Spleen (tissue), 11 donors: ENCODE results near the gene CNNM1. TPM values are rescaled to one million over a fixed set of nuclear protein-coding genes. Genes with fewer than 3 reads are reported as not detected.

Experiments
- DNase-seq: peaks from one replicate; pipeline ENCODE4 v3.0.0-alpha.2; 2020
- H3K27ac ChIP-seq, 8 donors: fragments of 200-600 bp; sonication (generic) in 7 of 8; 1 replicate in 4 of 8; 2 replicates in 4 of 8; pipeline versions ENCODE4 v1.5.0 to v1.8.0; 2016 to 2021; ENCODE audit warnings: inconsistent platforms in 4 of 8, mild to moderate bottlenecking in 4 of 8, moderate library complexity in 1 of 8
- H3K27me3 ChIP-seq, 7 donors: fragments of 200-600 bp; sonication (generic) in 6 of 7; replicated peaks in 1 of 7; 1 replicate in 4 of 7; 2 replicates in 3 of 7; pipeline versions ENCODE4 v1.5.0 to v1.8.0; 2016 to 2021; ENCODE audit warnings: inconsistent platforms in 3 of 7, mild to moderate bottlenecking in 1 of 7
- H3K36me3 ChIP-seq, 6 donors: fragments of 200-600 bp; sonication (generic) in 5 of 6; 1 replicate in 4 of 6; 2 replicates in 2 of 6; pipeline versions ENCODE4 v1.5.0 to v1.8.0; 2016 to 2021; ENCODE audit warnings: inconsistent platforms in 2 of 6
- H3K4me1 ChIP-seq, 6 donors: fragments of 200-600 bp; sonication (generic) in 5 of 6; 1 replicate in 3 of 6; 2 replicates in 3 of 6; pipeline versions ENCODE4 v1.5.0 to v1.8.0; 2016 to 2021; ENCODE audit warnings: inconsistent platforms in 3 of 6
- H3K4me3 ChIP-seq, 8 donors: fragments of 200-600 bp; sonication (generic) in 7 of 8; 1 replicate in 4 of 8; 2 replicates in 4 of 8; pipeline versions ENCODE4 v1.5.0 to v1.8.0; 2016 to 2021; ENCODE audit warnings: inconsistent platforms in 4 of 8, mild to moderate bottlenecking in 4 of 8, moderate library complexity in 2 of 8
- H3K9me3 ChIP-seq, 8 donors: fragments of 200-600 bp; sonication (generic) in 7 of 8; 1 replicate in 4 of 8; 2 replicates in 4 of 8; pipeline versions ENCODE4 v1.5.0 to v1.8.0; 2016 to 2021; ENCODE audit warnings: inconsistent platforms in 4 of 8
- POLR2A ChIP-seq, 3 donors: fragments of 450-650 bp; IDR thresholded peaks; one replicate each; pipeline ENCODE4 v1.5.1; 2017; ENCODE audit warnings: antibody characterized with exemption in 3 of 3, mild to moderate bottlenecking in 1 of 3
- POLR2AphosphoS5 ChIP-seq, 3 donors: sonication (generic); formaldehyde crosslinking; IDR thresholded peaks; one replicate each; pipeline ENCODE4 v1.5.1; 2017; ENCODE audit warnings: antibody characterized with exemption in 3 of 3
- WGBS, 5 donors: extraction: QIAGEN DNeasy Blood & Tissue Kit in 3 of 5; methylation state at CpG; one replicate each; pipeline versions ENCODE4 v1.1.5 to v1.1.7; 2013 to 2018; 5-methylcytosine and 5-hydroxymethylcytosine counted together
- intact Hi-C: fragments of 100-400 bp; cut with DNase I; formaldehyde crosslinking; loops from one replicate; pipeline ENCODE4 v1.15.0; 2023; ENCODE audit warnings: low total_unique reads
- polyA plus RNA-seq, 3 donors: library from polyadenylated mRNA; stranded (reverse); fragments of 200-250 nt; gene quantifications; one replicate each; pipeline ENCODE4 v1.2.1, GENCODE V29; 2013
- total RNA-seq, 7 donors: library from RNA; depleted of rRNA in 3 of 7; stranded (reverse); fragments of >200 nt in 3 of 7; fragmentation: NEBNext Ultra II Directional in 4 of 7; extraction: Animal tissue kit (Norgen Biotek cat#: 25700) in 4 of 7; gene quantifications; one replicate each; pipeline versions ENCODE4 v1.1.0 to v1.2.1, GENCODE V29; 2016 to 2021
- TF ChIP-seq, protein P1 (sequence below), 11 experiments: fragments of 200-600 bp in 7 of 11; fragments of 450-650 bp in 4 of 11; sonication (generic) in 4 of 11; IDR thresholded peaks in 8 of 11; conservative IDR thresholded peaks in 3 of 11; 1 replicate in 7 of 11; 2 replicates in 4 of 11; pipeline versions ENCODE4 v1.4.0 to v1.8.0; 2016 to 2021; ENCODE audit warnings: antibody characterized with exemption in 11 of 11, inconsistent platforms in 4 of 11, mild to moderate bottlenecking in 1 of 11
- donor health status: healthy with polysubstance abuse.
- donor health status: DM: no; HTN: no; CAD: no; lungs with moderate emphysema.
- donor health status: DM: no; HTN: no; CAD: no.
- donor health status: Bipolar disorder and iron deficiency.
- donor health status: healthy.
- donor health status: DM: no; HTN: no; CAD: no.
- donor health status: DM: yes; HTN: yes; CAD: no.

The CNNM1 gene
- total and polyA plus RNA-seq, 10 donors = 0.05 to 0.43 (median 0.16) TPM; not detected in 1

DNA sequence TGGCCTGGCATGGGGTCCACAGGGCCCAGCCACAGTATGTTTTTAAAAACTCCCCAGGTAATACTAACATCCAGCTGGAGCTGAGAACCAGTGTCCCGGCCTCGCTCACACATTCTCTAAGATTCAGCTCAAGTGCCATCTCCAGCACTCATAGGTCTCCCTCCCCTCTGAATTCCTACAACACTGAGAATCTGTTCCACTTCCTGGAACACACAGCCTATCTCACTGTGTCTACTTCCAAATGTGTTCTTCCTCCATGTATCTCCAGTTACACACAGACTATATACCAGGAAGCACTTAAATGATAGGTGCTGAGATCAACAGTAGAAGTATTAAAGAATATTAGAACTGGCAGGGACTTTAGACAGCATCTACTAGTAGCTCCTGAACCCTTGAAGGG, 90.5 kb downstream of the CNNM1 start:
- Histone ChIP-seq H3K36me3 (peaks cover 0 to 53% (median 20%) of the 10 kb centered on the region in 6 donors), H3K27ac (no peak overlapping the region), H3K9me3 (no peaks in the 10 kb centered on the region), H3K27me3 (no peaks in the 10 kb centered on the region), H3K4me1 (no peaks in the 10 kb centered on the region), H3K4me3 (no peak overlapping the region)
- WGBS, 5 donors = 94 to 100% (median 100%) methylated on average over 2 of the region's 2 CpGs
- TF ChIP-seq POLR2A (IDR thresholded peaks at IDR 0.05) = no peak
- TF ChIP-seq, protein P1, sequence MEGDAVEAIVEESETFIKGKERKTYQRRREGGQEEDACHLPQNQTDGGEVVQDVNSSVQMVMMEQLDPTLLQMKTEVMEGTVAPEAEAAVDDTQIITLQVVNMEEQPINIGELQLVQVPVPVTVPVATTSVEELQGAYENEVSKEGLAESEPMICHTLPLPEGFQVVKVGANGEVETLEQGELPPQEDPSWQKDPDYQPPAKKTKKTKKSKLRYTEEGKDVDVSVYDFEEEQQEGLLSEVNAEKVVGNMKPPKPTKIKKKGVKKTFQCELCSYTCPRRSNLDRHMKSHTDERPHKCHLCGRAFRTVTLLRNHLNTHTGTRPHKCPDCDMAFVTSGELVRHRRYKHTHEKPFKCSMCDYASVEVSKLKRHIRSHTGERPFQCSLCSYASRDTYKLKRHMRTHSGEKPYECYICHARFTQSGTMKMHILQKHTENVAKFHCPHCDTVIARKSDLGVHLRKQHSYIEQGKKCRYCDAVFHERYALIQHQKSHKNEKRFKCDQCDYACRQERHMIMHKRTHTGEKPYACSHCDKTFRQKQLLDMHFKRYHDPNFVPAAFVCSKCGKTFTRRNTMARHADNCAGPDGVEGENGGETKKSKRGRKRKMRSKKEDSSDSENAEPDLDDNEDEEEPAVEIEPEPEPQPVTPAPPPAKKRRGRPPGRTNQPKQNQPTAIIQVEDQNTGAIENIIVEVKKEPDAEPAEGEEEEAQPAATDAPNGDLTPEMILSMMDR (IDR thresholded peaks at IDR 0.05 in 8 of 11, conservative IDR thresholded peaks at IDR 0.05 in 3 of 11) = no peak
- no peak for TF ChIP-seq POLR2AphosphoS5 (IDR thresholded peaks at IDR 0.05)
- no peak for DNase-seq
- intact Hi-C loops = no loop called here

DNA sequence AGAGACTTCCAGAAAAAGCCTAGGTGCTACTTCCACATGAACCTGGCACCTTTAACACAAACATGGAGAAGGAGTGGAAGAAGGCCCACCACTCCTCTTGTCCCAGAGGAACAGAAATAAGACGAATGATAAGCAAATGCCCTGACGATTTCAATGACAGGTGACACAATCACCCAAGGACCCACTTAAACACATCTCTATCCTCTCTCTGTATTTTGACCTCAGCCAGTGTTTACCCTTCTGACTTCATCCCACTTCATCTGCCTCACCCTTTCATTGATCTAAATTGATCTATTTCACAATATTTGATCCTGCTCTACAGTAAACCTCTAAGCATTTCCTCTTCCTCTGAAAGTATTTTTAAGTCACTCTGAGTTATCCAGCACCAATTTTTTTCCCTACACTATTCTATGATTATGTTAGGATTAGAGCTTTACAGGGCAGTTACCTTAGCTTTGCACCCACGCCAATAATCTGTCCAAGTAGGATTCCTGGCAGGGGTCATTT, 92.1 kb downstream of the CNNM1 start:
- intact Hi-C loops = no loop called here
- TF ChIP-seq POLR2AphosphoS5 (IDR thresholded peaks at IDR 0.05) (no peak), POLR2A (IDR thresholded peaks at IDR 0.05) (no peak)
- TF ChIP-seq, protein P1 (IDR thresholded peaks at IDR 0.05 in 8 of 11, conservative IDR thresholded peaks at IDR 0.05 in 3 of 11) = no peak
- H3K27me3 ChIP-seq = no peaks in the 10 kb centered on the region
- no peak overlapping the region for H3K4me3 ChIP-seq
- peaks cover 0 to 5% (median 0%) of the 10 kb centered on the region in 6 donors for H3K4me1 ChIP-seq
- no peaks in the 10 kb centered on the region for H3K9me3 ChIP-seq
- 87 to 98% (median 93%) methylated on average over 3 of the region's 3 CpGs for WGBS, 5 donors
- H3K36me3 ChIP-seq = peaks cover 0 to 64% (median 26%) of the 10 kb centered on the region in 6 donors
- H3K27ac ChIP-seq = no peak overlapping the region
- no peak for DNase-seq

DNA sequence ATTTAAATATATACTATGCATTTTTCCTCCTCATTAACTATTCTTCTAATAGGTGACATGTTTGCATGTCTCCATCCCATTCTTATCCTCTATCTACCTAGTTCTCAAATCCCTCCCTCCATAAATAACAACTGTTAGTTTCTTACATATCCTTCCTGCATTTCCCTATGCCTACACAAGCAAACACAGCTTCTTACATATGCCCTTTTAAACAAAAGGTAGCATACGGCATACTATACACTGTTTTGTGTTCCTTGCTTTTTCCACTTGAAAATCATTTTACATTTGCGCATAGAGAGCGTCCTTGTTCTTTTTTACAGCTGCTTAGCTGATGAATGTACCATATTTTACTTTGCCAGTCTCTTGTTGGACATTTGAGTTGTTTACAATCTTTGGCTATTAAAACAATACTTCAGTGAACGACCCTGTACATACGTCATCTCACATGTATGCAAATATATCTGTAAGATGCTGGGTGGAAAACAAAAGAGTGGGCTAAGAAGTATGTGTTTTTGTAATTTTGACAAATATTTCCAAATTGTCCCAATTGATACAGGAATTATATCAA, 93.5 kb downstream of the CNNM1 start:
- H3K27me3 ChIP-seq = no peaks in the 10 kb centered on the region
- no peak for DNase-seq
- intact Hi-C loops = no loop called here
- TF ChIP-seq, protein P1 (IDR thresholded peaks at IDR 0.05 in 8 of 11, conservative IDR thresholded peaks at IDR 0.05 in 3 of 11) = no peak
- no peak for TF ChIP-seq POLR2AphosphoS5 (IDR thresholded peaks at IDR 0.05)
- TF ChIP-seq POLR2A (IDR thresholded peaks at IDR 0.05) = no peak
- H3K4me1 ChIP-seq = peaks cover 0 to 6% (median 0%) of the 10 kb centered on the region in 6 donors
- no peak overlapping the region for H3K4me3 ChIP-seq
- H3K27ac ChIP-seq = no peak overlapping the region
- peaks cover 0 to 62% (median 26%) of the 10 kb centered on the region in 6 donors for H3K36me3 ChIP-seq
- no peaks in the 10 kb centered on the region for H3K9me3 ChIP-seq
- 94 to 97% (median 96%) methylated on average over 5 of the region's 5 CpGs for WGBS, 5 donors

DNA sequence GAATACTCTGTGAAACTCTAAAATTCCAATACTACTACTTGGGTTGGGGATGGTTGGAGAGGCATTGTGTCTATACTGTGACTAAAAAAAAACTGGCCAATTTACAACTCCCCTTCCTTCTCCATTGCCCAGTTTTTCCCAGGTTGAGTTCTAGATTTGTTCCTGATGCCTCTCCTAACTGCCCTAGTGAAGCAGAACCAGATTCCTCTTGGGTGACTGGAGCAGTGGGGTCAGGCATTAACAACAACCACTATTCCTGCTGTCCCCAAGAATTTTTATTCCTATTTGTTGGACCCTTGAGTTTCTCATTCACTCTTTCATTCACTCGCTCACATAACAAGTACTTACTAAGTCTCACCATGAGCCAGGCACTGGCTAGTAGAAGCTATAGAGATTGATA, 95.5 kb downstream of the CNNM1 start:
- no peak for DNase-seq
- peaks cover 0 to 42% (median 11%) of the 10 kb centered on the region in 6 donors for H3K36me3 ChIP-seq
- TF ChIP-seq, protein P1 (IDR thresholded peaks at IDR 0.05 in 8 of 11, conservative IDR thresholded peaks at IDR 0.05 in 3 of 11) = no peak
- no peak for TF ChIP-seq POLR2A (IDR thresholded peaks at IDR 0.05)
- no peak for TF ChIP-seq POLR2AphosphoS5 (IDR thresholded peaks at IDR 0.05)
- intact Hi-C loops = no loop called here
- peaks cover 2 to 26% (median 10%) of the 10 kb centered on the region in 6 donors for H3K4me1 ChIP-seq
- no peaks in the 10 kb centered on the region for H3K27me3 ChIP-seq
- H3K4me3 ChIP-seq = no peak overlapping the region
- 92 to 100% (median 97%) methylated on average over 1 of the region's 1 CpG for WGBS, 5 donors
- no peak overlapping the region for H3K27ac ChIP-seq
- no peaks in the 10 kb centered on the region for H3K9me3 ChIP-seq
